GM19023 (cell line): ENCODE measurements around the gene BIRC3.
"Not testable (repeated sequence)": the region's sequence is repeated elsewhere in the genome, so short reads cannot be mapped to it uniquely, and the experiment has no call there.

ENCODE experiments used
- ATAC-seq: cut with Tn5 transposase; IDR thresholded peaks from one replicate; pipeline ENCODE4 v1.9.1; 2021; ENCODE audit warnings: mild to moderate bottlenecking, moderate library complexity; ENCODE audit not compliant: unreplicated experiment

Gene BIRC3

DNA sequence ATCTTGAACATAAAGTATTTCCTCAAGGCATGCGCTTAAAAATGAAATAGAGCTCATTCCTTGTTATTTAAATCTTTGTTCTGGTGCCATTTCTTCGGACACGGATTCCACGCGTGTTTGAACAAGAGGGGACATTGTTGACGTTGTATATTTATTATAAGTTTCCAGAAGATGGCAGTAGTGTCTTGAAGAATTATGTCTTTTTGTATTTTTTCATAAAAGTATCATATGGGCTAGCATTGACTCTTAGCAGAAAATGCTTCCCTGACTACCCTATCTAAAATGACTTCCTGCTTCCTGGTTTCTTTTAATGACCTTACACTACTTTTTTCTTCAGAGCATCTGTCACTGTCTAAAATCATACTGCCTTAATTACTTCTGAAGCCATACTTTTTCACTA lies 50.1 kb downstream of the BIRC3 start:
- no peak for ATAC-seq

DNA sequence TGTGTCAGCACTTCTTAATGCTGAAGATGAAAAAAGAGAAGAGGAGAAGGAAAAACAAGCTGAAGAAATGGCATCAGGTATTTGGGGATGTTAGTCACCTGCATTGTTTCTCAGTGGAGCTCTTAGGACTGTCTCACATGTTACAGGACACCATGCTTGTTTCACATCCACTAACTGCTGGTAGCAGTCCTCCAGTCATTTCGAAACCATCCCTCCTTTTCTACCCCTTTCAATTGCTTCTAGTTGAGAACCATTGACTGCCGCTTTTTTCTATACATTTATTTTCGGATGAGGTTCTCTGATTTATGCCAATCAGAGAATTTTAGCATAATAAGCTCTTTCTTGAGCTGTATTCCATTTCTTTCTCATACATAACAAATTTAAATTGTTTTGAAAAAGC lies 51.2 kb downstream of the BIRC3 start:
- ATAC-seq: peak; percentile 100

DNA sequence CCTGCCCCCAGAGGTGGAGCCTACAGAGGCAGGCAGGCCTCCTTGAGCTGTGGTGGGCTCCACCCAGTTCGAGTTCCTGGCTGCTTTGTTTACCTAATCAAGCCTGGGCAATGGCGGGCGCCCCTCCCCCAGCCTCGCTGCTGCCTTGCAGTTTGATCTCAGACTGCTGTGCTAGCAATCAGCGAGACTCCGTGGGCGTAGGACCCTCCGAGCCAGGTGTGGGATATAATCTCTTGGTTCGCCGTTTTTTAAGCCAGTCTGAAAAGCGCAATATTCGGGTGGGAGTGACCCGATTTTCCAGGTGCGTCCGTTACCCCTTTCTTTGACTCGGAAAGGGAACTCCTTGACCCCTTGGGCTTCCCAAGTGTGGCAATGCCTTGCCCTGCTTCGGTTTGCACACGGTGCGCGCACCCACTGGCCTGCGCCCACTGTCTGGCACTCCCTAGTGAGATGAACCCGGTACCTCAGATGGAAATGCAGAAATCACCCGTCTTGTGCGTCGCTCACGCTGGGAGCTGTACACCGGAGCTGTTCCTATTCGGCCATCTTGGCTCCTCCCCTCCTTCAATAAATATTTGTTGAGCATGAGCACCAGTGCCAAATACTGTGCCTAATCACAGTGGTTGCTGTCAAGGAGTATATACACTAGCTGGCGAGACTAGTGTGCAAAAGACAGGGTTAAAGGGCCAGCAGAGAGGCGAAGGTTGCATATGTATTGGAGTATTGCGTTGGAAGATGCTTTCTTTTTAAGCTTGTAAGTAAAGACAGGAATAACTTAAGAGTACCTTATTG lies 57.5 kb downstream of the BIRC3 start:
- not testable (repeated sequence) for ATAC-seq

DNA sequence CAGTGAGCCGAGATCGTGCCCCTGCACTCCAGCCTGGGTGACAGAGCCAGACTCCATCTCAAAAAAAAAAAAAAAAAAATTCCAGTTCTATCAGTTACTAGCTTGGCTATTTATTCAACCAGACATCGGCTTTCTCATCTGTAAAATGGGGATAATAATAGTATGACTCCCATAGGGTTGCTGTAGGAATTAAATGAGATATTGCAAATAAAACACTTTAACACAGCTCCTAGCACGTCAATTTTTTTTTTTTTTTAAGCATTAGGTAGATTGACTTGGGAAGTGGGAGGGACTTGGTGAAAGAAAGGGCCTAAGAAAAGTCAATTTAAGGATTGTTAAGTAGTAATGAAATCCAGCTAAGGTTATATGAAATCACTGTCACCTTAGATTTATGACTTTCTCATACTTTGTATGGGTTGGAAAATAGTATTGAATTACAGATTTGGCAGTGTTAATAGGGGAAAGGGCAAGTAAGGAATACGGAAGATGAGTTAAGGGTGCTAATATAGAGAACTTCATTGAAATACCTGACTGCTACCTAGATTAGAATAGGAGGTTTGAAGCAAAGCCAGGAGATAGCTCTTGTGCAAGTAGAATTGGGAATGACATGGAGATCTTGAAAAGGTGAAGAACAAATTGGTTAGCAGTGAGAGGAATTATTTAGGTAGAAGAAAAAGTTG lies 58.6 kb downstream of the BIRC3 start:
- no peak for ATAC-seq

DNA sequence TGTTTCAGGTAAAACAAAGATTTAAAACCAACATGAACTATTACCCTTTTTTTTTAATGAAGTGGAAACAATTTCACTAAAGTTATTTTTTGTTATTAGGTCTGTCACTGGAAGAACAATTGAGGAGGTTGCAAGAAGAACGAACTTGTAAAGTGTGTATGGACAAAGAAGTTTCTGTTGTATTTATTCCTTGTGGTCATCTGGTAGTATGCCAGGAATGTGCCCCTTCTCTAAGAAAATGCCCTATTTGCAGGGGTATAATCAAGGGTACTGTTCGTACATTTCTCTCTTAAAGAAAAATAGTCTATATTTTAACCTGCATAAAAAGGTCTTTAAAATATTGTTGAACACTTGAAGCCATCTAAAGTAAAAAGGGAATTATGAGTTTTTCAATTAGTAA lies 60.6 kb downstream of the BIRC3 start:
- ATAC-seq: no peak

DNA sequence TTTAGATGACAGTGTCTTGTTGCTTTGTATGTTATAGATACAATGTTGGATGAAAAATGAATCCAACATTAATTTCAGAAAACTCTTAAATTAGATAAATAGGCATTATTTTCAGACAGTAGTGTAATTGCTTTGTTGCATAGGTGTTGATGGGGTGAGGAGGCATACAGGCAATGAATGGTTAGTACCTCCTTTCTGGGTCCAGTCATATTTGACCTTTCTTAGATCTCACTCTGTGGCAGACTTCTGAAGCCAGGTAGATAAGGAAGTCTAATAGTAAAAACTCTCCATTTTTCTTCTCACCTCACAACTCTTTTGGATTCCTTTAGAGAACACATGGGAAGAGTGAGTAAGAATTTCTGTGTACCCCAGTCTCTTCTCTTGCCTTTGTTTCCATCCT lies 61.5 kb downstream of the BIRC3 start:
- no peak for ATAC-seq

DNA sequence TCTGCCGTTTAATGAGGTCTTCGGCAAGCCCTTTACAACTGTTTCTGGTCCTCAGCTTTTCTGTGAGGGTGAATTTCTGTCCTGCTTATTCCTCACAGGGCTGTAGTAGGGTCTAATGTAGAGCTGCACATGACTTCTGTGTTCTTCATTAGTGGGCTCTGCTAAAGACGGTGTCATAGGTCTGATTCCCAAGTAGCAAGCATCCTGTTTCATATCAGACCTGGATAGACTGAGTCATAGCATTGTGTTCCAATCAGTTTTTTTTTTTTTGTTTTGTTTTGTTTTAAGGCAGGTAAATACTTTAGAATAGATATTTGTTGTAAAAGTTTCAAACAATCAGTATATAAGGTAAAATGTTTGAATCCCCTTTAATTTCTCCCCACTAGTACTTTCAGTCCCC lies 65.1 kb downstream of the BIRC3 start:
- no peak for ATAC-seq

DNA sequence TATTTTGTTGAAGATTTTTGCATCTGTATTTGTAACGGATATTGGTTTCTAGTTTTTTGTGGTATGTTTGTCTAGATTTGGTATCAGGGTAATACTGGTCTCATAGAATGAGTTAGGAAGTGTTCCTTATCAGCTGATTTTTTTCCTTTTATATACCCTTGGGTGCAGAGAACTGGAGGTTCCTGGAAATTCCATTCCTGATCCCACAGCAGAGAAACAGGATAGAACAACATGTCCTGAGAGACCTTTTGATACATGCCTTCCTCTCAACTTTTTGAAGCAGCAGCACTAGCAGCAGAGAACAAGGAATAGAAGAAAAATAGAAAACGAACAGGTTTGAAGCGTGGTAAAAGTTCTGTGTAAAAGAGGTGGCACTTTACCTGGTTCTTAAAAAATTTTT lies 66.6 kb downstream of the BIRC3 start:
- ATAC-seq: no peak

DNA sequence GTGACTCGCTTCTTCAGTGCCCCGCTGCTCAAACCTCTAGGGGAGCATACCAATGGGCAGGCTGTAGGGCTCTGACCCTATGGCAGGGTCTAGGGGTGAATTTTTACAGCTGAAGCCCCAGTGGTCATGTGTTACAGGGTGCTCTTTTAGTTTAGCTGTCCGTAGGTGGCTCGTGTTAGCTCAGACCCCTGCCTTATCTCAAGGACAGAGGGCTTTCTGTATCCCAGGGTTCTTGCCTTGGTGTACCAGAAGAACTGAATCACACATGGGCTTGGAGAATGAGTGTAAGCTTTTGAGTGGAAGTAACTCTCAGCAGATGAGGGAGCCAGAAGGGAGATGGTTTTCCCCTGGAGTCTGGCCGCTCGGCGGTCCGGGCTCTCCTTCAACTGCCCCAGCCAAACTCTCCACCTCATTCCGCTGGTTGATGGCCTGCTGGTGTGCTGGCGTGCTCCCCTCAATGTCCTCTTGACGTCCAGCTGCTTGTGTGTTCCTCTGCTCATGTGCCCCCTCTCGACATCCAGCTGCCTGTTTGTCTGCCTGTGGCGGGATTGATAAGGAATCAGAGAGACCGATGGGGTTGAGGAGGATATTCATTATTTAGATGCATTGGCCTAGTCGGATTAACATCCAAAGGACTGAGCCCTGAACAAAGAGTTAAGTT lies 67.3 kb downstream of the BIRC3 start:
- no peak for ATAC-seq

DNA sequence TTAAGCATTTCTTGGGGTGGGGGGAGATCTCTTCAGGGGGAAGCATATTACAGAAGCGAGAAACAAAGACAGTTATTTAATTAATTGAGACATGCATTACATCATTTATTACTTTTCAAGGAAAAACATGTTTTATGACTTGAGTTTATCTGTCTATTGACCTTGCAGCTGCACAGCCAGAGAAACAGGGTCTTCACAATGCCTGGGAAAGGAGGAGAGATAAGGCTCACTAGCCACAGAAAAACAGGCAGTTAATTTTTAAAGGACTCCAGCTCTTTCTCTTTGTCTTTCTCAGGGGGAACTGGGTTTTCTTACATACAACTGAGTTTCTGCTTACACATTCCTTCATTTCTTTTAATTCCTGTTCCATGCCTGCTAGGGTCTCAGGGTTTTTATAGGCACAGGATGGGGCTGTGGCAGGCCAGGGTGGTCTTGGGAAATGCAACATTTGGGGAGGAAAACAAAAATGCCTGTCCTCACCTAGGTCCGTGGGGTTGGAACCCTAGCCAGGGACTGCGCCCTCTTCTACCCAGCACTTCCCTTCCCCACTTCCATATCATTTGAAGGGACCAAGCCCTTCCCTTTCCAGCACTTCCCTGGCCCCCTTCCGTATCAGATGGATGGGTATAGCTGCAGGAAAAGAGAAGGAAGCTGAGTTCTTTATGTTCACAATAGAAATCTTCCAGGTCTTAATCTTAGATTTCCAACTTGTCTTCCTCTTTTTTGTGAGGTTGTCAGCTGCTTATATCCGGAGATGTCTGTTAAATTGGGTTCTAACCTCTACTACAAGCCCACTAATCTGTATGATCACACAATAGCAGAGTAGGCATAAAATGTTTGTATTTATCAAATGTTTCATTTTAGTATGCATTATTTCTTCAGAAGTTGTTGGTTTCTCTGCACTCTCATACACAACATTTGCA lies 68.1 kb downstream of the BIRC3 start:
- no peak for ATAC-seq

DNA sequence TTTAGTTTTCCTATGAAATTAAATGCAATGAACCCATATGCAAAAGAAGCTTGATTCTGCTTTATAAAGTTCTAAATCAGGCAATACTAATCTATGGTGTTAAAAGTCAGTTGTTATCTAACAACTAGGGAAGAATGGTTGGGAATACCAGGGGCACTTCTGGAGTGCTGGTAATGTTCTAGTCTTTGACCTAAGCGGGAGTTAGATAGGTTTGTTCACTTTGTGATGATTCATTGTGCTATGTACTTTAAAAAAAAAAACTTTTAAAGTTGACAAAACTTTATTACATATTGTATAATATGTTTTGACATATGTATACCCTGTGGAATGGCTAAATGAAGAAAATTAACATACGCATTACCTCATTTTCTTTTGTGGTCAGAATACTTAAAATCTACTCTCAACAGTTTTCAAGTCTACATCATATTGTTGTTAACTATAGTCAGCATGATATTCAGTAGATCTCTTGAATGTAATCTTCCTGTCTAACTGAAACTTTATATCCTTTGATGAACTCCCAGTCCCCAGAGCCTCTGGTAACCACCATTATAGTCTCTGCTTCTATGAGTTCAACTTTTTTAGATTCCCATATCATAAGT lies 69.0 kb downstream of the BIRC3 start:
- ATAC-seq: no peak

DNA sequence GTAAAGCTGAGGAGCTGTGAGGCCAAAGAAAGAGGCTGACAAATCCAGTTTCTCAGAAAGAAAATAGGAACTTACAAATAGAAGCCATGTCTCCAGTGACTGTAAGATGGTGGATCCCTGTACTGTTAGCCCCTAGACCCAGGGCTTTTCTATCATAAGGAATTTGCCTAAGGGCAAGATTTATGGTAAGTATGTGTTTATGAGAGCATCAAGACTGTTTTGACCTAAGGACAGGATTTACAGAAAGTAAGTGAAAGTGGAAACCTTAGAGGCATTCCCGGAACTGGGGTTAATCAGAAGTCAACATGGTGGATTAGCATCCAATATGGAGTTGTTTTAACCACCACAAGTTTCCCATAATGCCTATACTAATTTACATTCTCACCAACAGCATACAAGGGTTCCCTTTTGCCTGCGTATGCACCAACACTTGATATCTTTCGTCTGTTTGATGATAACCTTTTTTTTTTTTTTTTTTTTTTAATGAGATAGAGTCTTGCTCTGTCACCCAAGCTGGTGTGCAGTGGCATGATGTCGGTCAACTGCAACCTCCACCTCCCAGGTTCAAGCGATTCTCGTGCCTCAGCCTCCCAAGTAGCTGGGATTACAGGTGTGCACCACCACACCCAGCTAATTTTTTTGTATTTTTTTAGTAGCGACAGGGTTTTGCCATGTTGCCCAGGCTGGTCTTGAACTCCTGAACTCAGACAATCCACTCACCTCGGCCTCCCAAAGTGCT lies 69.9 kb downstream of the BIRC3 start:
- no peak for ATAC-seq
